ENCODE results near the gene KCTD15.

GRCh38 chr19:33828266-33829075 is 31.8 kb downstream of the KCTD15 start:
- TF ChIP-seq POLR2A (IDR thresholded peaks at IDR 0.05; ENCODE audit: low read depth, low read length) (no peak), TAF1 (IDR thresholded peaks at IDR 0.05; ENCODE audit: borderline replicate concordance, low read depth, low read length) (no peak), POLR2AphosphoS5 (IDR thresholded peaks at IDR 0.05; ENCODE audit: low read depth, low read length) (no peak)

Data from GM12892 (cell line).